NB4 (cell line): ENCODE data around the gene CRACDL.

Experiments used
- DNase-seq: peaks from one replicate; pipeline ENCODE4 v3.0.0; 2010; ENCODE audit warnings: low read depth
- H3K4me3 ChIP-seq: one replicate; pipeline ENCODE4 v1.5.1; 2011; ENCODE audit warnings: mild to moderate bottlenecking, low read depth, low read length, moderate library complexity
- MYC ChIP-seq: IDR thresholded peaks from 2 replicates; pipeline ENCODE4 v1.6.1; 2011; ENCODE audit warnings: low read depth, low read length
- POLR2A ChIP-seq: IDR thresholded peaks from 2 replicates; pipeline ENCODE4 v1.6.1; 2011; ENCODE audit warnings: mild to moderate bottlenecking; ENCODE audit not compliant: insufficient read length; ENCODE audit errors: extremely low read depth
- TF ChIP-seq, protein P1 (sequence below): IDR thresholded peaks from one replicate; pipeline ENCODE4 v1.5.1; 2012; ENCODE audit warnings: low read depth, low read length
- TF ChIP-seq, protein P2 (sequence below): IDR thresholded peaks from 2 replicates; pipeline ENCODE4 v1.6.1; 2011; ENCODE audit warnings: low read depth, low read length

Gene CRACDL

DNA sequence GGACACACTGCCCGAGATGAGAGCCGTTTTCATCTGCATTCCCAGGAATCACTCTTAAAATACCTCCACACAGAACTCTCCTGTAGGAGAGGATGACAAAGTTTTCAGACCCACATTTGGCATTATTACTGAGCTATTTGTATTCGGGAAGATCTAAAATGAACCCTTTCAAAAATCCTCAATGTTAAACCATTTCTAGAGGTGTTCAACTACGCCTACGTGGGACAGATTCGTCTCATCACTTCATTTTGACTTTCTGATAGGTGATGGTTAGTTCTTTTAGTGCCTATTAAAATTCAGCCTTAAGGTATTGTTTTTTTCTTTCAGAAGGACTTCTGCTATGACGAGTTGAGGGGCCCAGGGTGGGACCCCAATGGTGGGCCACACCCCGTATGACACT lies 133.7 kb downstream of the CRACDL start:
- no peak overlapping the region for H3K4me3 ChIP-seq

DNA sequence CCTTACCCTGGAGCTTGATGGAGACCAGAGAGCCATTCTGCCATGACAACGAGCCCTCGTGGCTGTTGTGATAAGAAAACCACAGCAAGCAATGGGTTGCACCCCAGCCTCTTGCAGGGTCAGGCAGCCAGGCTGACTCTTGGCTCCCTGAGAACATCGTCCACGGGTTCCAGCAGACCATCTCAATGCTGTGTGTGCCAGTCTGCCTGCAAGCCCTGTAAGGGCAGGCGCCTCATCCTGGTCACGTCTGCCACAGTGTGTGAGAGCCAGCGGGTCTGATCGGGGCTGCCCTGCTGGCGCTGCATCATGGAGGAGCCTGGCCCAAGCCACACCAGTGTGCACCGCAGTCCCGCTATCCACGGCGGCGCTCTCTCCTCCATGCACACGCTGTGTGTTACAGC lies 134.1 kb downstream of the CRACDL start:
- TF ChIP-seq POLR2A (no peak), MYC (no peak)
- TF ChIP-seq, protein P1, sequence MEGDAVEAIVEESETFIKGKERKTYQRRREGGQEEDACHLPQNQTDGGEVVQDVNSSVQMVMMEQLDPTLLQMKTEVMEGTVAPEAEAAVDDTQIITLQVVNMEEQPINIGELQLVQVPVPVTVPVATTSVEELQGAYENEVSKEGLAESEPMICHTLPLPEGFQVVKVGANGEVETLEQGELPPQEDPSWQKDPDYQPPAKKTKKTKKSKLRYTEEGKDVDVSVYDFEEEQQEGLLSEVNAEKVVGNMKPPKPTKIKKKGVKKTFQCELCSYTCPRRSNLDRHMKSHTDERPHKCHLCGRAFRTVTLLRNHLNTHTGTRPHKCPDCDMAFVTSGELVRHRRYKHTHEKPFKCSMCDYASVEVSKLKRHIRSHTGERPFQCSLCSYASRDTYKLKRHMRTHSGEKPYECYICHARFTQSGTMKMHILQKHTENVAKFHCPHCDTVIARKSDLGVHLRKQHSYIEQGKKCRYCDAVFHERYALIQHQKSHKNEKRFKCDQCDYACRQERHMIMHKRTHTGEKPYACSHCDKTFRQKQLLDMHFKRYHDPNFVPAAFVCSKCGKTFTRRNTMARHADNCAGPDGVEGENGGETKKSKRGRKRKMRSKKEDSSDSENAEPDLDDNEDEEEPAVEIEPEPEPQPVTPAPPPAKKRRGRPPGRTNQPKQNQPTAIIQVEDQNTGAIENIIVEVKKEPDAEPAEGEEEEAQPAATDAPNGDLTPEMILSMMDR: no peak
- TF ChIP-seq, protein P2, sequence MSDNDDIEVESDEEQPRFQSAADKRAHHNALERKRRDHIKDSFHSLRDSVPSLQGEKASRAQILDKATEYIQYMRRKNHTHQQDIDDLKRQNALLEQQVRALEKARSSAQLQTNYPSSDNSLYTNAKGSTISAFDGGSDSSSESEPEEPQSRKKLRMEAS: no peak
- peak; percentile 61 for DNase-seq
- no peak overlapping the region for H3K4me3 ChIP-seq

More for the DNA sequence above, 133.7 kb downstream of the CRACDL start:
- DNase-seq: no peak
- TF ChIP-seq, protein P2: no peak
- TF ChIP-seq MYC (no peak), POLR2A (no peak)
- TF ChIP-seq, protein P1: no peak

DNA sequence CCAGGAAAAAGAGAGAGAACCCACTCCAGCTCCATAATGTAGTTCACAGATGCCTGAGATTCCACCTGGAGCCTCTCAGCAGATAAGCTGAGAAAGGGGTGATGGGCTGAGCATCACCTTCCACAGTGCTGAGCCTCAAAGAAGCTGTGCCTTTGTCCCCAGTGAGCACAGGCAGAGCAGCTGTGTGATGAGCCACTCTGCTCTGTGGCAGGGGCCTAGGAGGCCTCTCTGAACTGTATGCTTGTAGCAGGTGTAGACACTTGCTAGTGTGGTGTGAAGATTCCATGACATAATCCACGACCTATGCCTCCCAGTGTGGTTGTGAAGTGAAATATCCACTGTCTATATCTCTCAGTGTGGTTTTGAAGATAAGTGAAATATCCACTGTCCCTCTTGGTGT lies 134.7 kb downstream of the CRACDL start:
- TF ChIP-seq, protein P2: no peak
- TF ChIP-seq MYC (no peak), POLR2A (no peak)
- TF ChIP-seq, protein P1: no peak
- H3K4me3 ChIP-seq: no peak overlapping the region
- no peak for DNase-seq

DNA sequence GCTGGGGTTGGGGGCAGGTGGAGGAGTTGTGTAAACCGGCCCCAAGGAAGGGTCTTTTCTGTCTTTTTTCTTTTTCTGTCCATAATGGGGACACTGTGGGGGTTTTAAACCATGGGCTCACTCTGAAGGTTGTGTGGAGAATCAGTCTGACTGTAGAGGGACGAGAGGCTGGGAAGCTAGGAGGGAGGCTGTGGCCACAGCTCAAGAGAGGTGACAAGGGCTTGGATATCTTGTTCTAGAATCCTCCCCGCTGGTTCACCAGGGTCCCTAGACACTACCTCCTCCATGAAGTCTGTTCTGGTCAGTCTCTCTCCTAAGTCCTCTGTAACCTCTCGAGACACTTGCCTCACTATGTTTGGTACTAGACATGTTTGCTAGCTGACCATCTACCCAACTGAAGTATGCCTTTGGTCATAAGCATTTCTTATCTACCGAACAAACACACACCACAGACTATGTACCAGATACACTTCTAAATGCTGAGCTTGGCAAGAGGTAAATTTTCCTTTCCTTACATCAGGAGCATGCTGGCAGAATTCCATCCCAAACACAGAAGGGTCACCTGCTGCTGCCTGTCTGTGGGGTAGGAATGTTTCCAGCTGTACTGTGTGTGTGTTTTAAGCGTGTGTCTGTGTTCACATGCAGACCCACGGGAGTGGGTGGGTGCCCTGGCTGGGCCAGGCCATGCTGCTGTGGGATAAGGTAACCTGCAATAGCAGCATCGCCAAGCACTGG lies 135.5 kb downstream of the CRACDL start:
- DNase-seq: no peak
- H3K4me3 ChIP-seq: no peak overlapping the region
- TF ChIP-seq POLR2A (no peak), MYC (no peak)
- TF ChIP-seq, protein P2: no peak
- TF ChIP-seq, protein P1: no peak

DNA sequence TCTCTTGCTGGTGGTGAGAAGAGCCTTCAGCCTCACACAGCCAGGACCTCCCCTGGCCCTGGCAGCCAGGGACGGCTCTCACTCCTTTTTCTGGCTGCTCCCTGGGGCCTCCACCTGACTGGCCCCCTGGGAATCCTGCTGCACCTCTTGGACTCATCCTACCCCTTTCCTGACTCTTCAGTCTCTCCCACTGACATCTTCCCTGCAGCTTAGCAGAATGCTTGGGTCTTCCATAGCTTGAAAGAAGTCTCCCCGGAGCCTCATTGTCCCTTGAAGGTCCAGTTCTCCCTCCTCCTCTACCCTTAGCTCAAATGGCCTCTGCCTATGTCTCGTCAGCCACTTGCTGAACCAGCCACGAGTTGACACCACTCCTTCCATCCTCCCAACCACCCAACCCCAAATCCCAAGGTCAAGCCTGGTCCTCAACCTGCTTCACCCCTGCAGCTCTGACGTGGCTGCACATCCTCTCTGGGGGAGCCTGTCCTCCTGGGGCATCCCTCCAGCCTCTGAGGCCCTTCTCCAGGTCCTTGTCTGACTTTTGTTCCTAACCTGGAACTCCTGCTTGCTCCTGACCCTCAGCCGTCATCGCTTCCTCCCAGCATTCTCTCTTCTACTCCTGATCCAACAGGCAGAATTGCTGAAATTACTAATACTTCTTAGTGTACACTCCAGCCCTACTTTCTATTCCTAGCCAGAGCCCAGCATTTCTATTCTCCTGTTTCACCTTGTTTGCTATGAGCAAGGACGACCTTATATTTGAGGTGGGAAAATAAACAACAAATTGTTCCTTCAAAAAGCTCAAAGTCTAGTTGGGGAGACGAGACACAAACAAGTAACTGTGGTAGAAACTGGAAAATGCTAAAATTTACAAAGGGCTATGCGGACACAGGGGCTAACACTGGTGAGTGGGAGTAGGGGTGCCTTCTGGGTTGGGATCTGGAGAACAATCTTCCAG lies 136.4 kb downstream of the CRACDL start:
- DNase-seq: no peak
- TF ChIP-seq, protein P1: no peak
- TF ChIP-seq, protein P2: no peak
- TF ChIP-seq MYC (no peak), POLR2A (no peak)

More for the DNA sequence above, 136.4 kb downstream of the CRACDL start:
- H3K4me3 ChIP-seq: no peak overlapping the region
